ENCODE data around the gene TIMD4. TPM values are rescaled to one million over a fixed set of nuclear protein-coding genes. Genes with fewer than 3 reads are reported as not detected.
"Not testable (repeated sequence)": the region's sequence is repeated elsewhere in the genome, so short reads cannot be mapped to it uniquely, and the experiment has no call there.

Gene TIMD4
- total RNA-seq, 2 experiments from 2014 or later = 0.65 to 1.0 TPM

DNA sequence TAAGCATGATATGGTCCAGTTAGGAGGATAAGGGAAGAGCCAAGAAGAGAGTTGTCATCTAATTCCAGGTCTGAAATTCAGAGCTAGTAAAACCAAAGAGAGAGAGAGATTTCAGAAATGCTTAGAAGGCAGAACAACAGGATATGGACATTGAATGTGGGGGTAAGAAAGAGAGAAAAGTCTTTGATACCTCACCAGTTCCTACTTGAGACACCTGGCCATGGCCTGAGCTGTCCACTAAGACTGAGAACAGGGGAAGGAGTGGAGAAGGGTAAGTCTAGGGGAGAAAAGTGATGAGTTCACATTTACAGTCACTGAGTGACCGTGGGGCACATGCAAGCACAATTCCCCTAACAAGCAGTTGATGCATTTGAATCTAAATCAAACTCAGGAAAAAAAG lies 35.5 kb downstream of the TIMD4 start:
- ChIA-PET CTCF (no interaction called here), POLR2A (no interaction called here)

DNA sequence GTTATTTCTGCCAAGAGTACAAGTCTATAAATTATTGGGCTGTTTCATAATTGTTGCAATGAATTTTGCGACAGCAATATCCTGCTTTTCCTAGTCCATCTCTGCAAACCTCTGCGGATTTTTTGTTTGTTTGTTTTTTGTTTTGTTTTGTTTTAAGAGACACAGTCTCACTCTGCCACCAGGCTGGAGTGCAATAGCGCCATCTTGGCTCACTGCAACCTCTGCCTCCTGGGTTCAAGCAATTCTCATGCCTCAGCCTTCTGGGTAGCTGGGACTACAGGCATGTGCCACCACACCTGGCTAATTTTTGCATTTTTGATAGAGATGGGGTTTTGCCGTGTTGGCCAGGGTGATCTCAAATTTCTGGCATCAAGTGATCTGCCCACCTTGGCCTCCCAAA lies 37.3 kb downstream of the TIMD4 start:
- CTCF ChIA-PET, POLR2A ChIA-PET: not testable (repeated sequence)

DNA sequence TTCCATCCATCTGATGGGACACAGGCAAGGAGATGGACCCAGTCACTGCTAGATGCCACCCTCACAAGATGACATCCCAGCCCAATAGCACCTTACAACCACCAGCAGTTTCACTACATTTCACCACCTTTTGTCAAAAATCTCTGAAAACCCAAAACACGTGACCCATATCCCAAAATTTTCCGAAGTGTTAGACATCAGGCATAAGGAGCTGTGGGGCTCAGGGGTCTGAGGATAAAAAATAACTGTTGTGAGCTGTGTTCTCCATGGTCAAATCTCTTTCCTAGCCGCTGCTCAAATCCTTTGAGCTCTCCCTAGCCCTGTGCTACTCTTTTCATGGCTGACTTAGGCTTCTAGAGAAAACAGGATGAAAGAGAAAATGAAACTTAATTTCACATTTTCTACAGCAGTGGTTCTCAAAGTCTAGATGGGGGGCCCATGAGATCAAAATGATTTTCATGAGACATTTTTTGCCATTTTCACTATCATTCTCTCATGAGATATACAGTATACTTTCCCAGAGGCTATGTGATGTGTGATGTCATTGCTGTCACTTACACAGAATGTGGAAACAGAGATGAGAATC lies 40.7 kb downstream of the TIMD4 start:
- POLR2A ChIA-PET = no interaction called here
- CTCF ChIA-PET = interaction anchor here (1.1 to 3.8 kb wide), 3 partner anchors 9 to 102 kb away, joined by 3 to 15 read pairs (median 3); no protein-coding TSS in a partner anchor

DNA sequence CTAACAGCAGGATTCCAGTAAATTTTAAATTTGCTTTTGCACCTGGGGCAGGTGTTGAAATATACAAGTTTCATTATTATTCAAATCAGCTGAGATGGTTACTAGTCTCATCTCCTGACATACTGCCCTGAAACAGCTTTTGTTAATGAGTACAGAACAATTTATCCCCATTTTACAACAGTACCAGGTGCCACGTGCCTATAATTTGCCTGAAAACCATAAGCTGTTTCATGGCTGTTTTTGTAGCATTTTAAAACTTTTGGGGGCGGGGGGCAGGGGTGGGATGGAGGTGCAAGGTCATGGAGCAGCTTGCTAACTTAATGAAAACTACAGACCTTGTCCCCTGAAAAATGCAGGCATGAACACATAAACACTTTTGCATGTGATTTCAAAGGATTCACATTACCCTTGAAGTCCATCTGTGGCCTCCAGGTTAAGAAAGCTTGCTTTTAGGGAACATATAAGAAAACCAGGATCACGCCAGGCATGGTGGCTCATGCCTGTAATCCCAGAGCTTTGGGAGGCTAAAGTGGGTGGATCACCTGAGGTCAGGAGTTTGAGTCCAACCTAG lies 42.1 kb downstream of the TIMD4 start:
- CTCF ChIA-PET = interaction anchor here (1.0 to 3.8 kb wide), 7 partner anchors 10 to 431 kb away, joined by 3 to 15 read pairs (median 3); no protein-coding TSS in a partner anchor
- POLR2A ChIA-PET = interaction anchor here (1.0 kb wide), 2 partner anchors 105 to 222 kb away, joined by 4 to 5 read pairs; partner anchors contain the start of gene MED7

DNA sequence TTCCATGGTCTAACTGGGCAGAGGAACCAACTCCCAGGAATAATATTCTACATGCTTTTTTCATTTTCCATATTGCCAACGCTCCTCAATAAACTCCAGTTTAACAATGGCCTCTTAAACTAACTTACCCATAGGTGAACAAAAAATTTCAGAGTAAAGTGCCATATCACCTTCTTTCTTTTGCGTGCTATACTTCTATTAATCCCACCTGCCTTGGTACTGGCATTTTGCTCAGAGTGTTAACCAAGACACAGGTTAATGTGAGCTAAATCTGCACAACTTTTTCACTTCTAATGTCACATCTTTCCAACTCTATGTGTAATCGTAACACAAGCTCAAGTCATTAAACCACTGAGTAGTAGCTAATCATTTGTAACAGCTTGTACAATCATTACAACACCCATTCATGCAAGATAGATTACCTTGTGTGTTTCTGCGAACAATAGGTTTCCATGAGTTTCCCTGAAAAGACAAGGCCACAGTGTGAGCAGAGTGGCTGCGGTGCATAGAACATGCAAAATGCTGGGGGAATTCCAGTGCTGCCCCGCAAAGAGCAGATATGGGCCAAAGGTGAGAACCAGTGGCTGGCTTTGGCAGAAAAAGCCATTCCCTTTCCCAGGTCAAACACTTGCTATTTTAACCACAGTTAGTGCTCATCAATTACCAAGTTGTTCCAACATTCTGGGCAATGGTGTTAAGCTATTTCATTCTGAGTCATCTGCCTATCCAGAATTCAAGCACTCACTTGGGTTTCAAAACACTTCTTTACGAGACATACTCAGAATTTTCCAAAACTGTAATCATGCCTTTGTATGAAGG lies 42.8 kb downstream of the TIMD4 start:
- ChIA-PET CTCF (interaction anchor here (0.9 to 3.8 kb wide), 6 partner anchors 10 to 212 kb away, joined by 3 to 15 read pairs (median 3); partner anchors contain the start of gene HAVCR2), POLR2A (interaction anchor here (0.6 to 1.0 kb wide), 3 partner anchors 53 to 222 kb away, joined by 4 to 5 read pairs (median 4); partner anchors contain the start of gene MED7)

DNA sequence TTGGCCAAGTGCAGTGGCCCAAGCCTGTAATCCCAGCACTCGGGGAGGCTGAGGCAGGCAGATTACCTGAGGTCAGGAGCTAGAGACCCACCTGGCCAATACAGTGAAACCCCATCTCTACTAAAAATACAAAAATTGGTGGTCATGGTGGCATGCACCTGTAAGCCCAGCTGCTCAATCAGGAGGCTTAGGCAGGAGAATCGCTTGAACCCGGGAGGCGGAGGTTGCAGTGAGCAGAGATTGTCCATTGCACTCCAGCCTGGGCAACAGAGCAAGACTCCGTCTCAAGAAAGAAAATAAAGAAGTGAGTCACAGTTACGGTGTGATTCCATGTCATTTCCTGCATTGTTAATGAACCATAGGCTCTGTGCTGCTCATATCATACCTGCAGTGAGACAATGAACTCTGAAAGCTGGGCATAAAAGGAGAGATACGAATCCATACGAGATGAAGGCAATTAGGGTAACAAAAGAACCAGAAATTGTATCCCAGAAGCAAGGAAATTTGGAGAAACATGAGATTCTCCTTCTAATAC lies 44.6 kb downstream of the TIMD4 start:
- POLR2A ChIA-PET = no interaction called here
- CTCF ChIA-PET = no interaction called here

DNA sequence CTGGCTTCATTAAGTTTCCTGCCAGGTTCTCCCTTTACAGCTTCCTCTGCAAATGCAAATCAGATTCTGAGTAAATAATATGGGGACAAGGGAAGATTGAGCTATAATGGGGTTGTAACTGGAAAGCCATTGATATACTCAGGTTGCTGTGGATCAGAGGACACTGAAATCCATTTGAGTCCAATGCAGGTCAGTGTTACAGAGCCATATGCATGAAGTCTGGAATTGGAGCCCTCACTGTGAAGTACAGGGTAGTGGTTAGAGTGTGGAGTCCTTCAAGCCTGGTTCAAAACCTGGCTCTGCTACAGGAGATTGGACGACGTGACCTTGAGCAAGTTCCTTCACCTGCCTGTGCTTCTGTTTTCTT lies 48.7 kb downstream of the TIMD4 start:
- ChIA-PET POLR2A (no interaction called here), CTCF (no interaction called here)

DNA sequence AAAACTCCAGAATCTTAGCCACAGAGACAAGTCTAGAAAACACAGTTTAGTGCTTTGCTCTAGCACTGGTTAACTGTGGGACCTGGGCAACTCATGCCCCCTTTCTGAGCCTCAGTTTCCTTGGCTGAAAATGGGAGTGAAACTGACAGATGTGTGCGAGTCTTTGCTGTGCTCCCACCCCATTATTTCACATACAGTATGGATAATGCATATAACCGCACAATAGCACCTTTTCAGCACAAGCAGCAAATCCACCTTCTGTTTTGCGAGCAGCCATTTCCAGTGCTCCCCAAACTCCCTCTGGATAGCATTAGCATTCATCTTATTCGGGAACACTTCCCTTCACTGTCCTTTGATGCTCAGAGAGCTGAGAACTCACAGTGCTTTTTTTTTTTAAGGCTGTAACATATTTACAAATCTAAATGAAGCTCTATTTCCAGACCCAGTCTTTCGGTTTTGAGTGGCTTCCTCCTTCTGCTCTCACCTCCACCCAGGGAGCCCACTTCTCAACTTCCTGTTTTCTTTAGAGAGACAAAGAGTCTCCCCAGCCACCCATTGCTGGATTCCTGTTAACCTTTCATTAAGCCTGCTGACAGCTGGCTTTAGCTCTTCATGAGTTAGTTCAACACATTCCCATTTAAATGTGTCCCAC lies 49.2 kb downstream of the TIMD4 start:
- ChIA-PET POLR2A (interaction anchor here (0.6 kb wide), 1 partner anchor 311 kb away, joined by 5 read pairs; no protein-coding TSS in a partner anchor), CTCF (no interaction called here)

DNA sequence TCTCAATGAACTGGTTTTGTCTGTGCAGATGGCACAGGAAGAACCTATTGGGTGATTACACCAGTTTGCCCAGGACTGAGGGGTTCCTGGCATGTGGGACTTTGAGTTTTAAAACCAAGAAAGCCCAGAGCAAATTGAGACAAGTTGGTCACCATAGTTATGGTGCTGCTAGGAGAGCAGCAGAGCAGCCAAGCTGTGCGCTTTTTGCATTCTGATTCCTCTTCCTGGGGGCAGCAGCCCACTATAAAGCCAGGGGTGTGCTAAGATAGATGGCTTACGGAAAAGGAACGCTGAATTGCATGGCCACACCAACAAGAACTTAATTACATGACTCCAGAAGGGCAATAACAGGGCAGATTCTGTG lies 49.7 kb downstream of the TIMD4 start:
- CTCF ChIA-PET = no interaction called here
- POLR2A ChIA-PET = interaction anchor here (0.6 kb wide), 1 partner anchor 312 kb away, joined by 5 read pairs; no protein-coding TSS in a partner anchor

DNA sequence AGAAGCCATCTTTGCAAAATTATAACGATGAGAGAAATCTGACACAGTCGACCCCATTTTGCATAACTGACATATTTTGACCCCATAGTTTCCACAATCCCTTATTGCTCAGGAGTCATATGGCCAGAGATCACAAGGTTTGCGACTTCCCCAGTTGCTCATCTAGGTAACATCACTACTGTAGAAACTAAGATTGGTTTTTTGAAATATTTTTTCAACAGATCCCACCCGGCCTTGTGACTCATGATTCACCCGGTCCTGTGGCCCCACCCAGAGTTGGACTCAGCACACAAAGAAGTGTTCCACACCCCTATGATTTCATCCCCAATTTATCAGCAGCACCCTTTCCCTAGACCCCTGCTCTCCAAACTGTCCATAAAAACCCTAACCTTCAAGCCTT lies 50.2 kb downstream of the TIMD4 start:
- POLR2A ChIA-PET = no interaction called here
- CTCF ChIA-PET = no interaction called here

DNA sequence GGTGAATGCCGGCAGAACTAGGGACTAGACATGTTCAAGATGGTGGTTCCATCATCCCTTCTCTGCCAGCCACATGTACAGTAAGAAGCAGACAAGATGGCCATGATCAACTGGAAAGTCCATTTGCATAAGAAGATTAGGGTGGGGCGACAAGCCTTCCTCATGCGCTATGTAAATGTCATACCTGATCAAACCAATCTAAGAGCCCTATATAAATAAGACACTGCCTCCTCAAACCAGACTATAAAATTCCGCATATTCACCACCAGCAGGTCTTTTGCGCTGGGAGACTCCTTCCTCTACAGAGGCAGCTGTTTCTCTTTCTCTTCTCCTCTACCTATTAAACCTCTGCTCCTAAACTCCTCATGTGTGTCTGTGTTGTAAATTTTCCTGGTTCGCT lies 53.8 kb downstream of the TIMD4 start:
- CTCF ChIA-PET = no interaction called here
- POLR2A ChIA-PET = no interaction called here

DNA sequence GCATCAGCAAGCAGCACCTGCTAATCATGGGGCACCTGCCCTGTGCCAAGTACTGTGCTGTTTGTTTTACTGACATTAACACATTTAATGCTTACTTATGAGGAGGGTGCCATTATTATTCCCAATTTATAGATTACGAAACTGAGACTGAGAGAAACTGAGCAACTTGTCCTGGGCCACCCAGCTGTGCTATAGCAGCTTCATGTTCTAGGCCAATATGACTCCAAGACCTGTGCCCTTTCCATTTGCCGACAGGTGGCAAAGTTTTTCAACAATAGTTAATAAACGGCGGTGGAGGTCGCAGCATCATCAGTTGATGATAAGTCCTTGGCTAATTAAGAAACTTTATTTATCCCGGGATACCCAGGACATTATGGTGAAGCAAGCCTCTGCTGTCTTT lies 55.4 kb downstream of the TIMD4 start:
- ChIA-PET POLR2A (no interaction called here), CTCF (no interaction called here)

DNA sequence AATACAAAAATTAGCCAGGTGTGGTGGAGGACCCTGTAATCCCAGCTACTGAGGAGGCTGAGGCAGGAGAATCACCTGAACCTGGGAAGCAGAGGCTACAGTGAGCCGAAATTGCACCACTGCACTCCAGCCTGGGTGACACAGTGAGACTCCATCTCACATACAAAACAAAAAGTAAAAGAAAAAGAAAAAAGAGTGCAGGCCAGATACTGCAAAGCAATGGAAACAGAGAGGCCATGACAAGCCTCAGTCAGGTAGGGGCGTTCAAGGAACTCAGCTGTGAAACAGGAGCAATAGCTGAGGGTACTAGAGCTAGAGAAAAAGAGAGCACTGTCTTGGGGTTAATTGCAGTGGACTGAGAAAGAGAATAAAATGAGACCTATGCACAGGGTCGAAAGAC lies 56.2 kb downstream of the TIMD4 start:
- POLR2A ChIA-PET = no interaction called here
- CTCF ChIA-PET = no interaction called here

DNA sequence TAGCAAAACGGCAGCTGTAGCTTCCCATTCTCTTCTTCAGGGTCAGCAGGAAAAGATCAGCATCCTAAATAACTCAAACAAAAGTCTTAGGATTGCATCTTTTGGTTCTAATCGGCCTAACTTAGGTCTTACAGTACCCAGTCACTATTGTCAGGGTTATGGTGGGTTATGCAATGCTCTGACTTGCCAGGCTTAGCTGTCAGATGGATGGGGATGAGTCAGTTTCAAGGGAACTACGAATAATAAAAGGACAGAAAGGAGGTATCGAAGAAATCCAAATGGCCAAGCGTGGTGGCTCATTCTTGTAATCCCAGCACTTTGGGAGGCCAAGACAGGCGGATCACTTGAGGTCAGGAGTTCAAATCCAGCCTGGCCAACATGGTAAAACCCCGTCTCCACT lies 66.5 kb downstream of the TIMD4 start:
- ChIA-PET POLR2A (no interaction called here), CTCF (no interaction called here)

DNA sequence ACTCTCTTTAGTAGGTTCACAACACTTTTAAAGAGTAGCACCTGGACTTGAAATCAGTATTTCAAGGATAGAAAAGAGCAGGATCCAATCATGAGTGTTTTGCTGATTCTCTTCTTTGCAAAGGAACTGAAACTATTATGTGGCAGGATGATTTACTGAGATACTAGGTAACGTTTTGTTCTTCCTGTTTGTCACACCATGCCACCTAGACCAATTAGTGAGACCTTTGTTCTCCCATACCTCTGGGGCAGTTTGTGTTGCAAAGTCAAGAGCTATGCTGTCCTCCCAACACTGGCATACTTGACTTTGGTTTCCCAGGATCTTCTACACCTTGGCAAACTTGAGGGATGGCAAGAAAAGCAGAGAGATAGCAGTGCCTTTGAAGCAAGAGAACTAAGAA lies 69.5 kb downstream of the TIMD4 start:
- POLR2A ChIA-PET = no interaction called here
- CTCF ChIA-PET = interaction anchor here (0.7 to 1.6 kb wide), 2 partner anchors 27 to 28 kb away, joined by 3 read pairs; no protein-coding TSS in a partner anchor

DNA sequence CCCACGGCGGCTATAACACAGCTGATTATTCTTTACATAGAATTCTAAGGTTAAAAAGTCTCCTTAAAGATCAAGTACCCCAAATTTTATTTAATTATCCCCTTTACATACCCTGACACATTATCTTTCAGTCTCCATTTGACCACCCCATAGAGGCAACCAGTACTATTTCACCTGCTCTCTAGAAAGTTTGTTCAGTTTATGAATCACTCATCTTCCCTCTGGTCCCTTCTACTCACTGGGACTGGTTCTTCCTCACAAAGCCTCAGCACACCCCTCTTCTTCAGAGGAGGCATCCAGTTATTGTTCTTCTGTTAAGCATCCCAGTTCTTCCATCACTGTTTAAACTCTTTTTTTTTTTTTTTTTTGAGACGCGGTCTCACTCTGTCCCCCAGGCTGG lies 70.2 kb downstream of the TIMD4 start:
- CTCF ChIA-PET = interaction anchor here (0.7 to 1.6 kb wide), 2 partner anchors 28 kb away, joined by 3 read pairs; no protein-coding TSS in a partner anchor
- POLR2A ChIA-PET = no interaction called here

DNA sequence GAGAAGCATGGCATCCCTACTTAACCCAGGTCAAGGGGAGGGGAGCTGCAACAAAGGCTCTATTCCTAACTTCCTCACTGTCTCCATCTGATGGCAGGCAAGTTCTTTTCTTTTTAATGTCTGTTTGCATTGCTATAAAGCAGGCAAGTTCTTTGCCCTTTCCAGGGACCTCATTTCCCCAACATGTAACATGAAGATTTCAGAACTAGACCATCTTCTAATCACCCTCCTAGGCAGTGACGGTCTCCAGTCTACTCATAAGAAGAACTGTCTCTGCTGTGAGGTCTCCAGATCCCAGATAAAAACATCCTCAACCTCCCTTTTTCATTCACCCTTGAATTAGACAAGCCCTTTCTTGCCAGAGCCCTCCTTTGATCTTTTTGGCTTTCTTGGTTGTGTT lies 70.8 kb downstream of the TIMD4 start:
- CTCF ChIA-PET = interaction anchor here (1.6 kb wide), 1 partner anchor 29 kb away, joined by 3 read pairs; no protein-coding TSS in a partner anchor

DNA sequence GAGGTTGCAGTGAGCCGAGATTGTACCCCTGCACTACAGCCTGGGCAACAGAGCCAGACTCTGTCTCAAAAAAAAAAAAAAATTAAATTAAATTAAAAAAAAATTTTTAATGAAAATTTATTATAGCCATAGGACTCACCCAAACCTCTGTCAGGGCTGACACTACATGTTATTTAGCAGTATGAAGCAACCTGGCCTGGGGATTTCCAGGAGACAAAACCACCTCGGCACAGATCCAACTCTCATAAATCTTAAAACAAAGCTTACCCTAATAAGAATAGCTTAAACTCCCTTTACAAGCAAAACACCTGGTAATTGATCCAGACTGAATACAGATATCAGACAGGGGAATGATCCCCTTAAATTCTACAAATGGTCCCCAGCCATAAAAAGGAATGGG lies 74.5 kb downstream of the TIMD4 start:
- CTCF ChIA-PET = no interaction called here
- POLR2A ChIA-PET = no interaction called here

More for the DNA sequence above, 70.8 kb downstream of the TIMD4 start:
- POLR2A ChIA-PET = no interaction called here

DNA sequence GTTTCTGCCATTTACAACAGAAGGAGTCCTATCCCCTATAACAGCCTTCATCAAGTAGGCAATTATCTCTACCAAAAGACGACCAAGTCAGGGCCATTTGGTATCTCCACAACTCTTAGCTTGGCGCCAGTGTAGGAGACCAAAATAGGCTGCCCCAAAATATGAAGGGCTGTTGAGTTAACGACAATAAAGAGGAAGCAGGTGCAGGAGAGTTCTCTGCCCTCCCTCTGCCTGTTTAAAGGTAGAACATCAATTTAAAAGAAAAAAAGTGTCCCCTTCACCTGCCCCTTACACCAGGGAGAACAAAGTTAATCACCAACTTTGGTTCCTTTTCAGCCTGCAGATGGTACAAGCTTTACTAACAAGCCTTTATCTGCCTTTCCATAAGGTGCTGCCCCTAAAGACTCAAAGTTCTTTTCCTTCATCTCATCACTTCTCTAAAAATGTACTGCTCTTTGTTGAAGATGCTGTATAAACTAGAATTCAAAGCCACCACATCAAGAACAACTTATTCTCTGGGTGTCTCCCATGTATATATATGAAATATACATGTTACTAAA lies 79.6 kb downstream of the TIMD4 start:
- ChIA-PET CTCF (no interaction called here), POLR2A (no interaction called here)
